Mesendoderm (in vitro differentiated cells): ENCODE results near the gene SCFD1.

Experiments
- DNase-seq: peaks from one replicate; pipeline ENCODE4 v3.0.0; 2013
- H2AK5ac ChIP-seq: 2 replicates; pipeline ENCODE4 v1.6.1; 2013; ENCODE audit warnings: low read length, inconsistent platforms
- H2BK120ac ChIP-seq: 2 replicates; pipeline ENCODE4 v1.6.1; 2013; ENCODE audit warnings: low read depth, mild to moderate bottlenecking, low read length, moderate library complexity, mixed read lengths
- H2BK15ac ChIP-seq: replicated peaks from 2 replicates; pipeline ENCODE4 v1.6.1; 2013; ENCODE audit warnings: low read depth, mild to moderate bottlenecking, moderate library complexity
- H2BK5ac ChIP-seq: 2 replicates; pipeline ENCODE4 v1.6.1; 2013; ENCODE audit warnings: low read length, inconsistent platforms
- H3K18ac ChIP-seq: 2 replicates; pipeline ENCODE4 v1.6.1; 2013; ENCODE audit warnings: mild to moderate bottlenecking, low read length, mixed read lengths
- H3K23ac ChIP-seq: one replicate; pipeline ENCODE4 v1.6.1; 2013; ENCODE audit warnings: low read length
- H3K27ac ChIP-seq: 2 replicates; pipeline ENCODE4 v1.5.1; 2013; ENCODE audit warnings: low read depth, mild to moderate bottlenecking, inconsistent platforms, low read length, moderate library complexity
- H3K27me3 ChIP-seq: 2 replicates; pipeline ENCODE4 v1.6.1; 2013; ENCODE audit warnings: low read length, control low read depth, mild to moderate bottlenecking, inconsistent platforms; ENCODE audit not compliant: insufficient read depth, poor library complexity
- H3K36me3 ChIP-seq: 2 replicates; pipeline ENCODE4 v1.6.1; 2013; ENCODE audit warnings: low read length, inconsistent platforms; ENCODE audit not compliant: control insufficient read depth, insufficient read depth
- H3K4ac ChIP-seq: one replicate; pipeline ENCODE4 v1.6.1; 2013; ENCODE audit warnings: low read depth, mild to moderate bottlenecking, low read length, moderate library complexity
- H3K4me1 ChIP-seq: 2 replicates; pipeline ENCODE4 v1.6.1; 2013; ENCODE audit warnings: low read depth, low read length, inconsistent platforms; ENCODE audit not compliant: control insufficient read depth
- H3K4me2 ChIP-seq: 2 replicates; pipeline ENCODE4 v1.6.1; 2013; ENCODE audit warnings: low read length
- H3K4me3 ChIP-seq: 2 replicates; pipeline ENCODE4 v1.5.1; 2013; ENCODE audit warnings: mild to moderate bottlenecking, low read length
- H3K56ac ChIP-seq: one replicate; pipeline ENCODE4 v1.6.1; 2013; ENCODE audit warnings: low read length
- H3K79me1 ChIP-seq: 2 replicates; pipeline ENCODE4 v1.6.1; 2013; ENCODE audit warnings: low read length, inconsistent platforms
- H3K79me2 ChIP-seq: 2 replicates; pipeline ENCODE4 v1.6.1; 2013; ENCODE audit warnings: mild to moderate bottlenecking, low read length; ENCODE audit not compliant: control insufficient read depth, insufficient read depth
- H3K9ac ChIP-seq: 2 replicates; pipeline ENCODE4 v1.6.1; 2013; ENCODE audit warnings: low read length, inconsistent platforms
- H4K5ac ChIP-seq: one replicate; pipeline ENCODE4 v1.6.1; 2013; ENCODE audit warnings: low read length
- H4K8ac ChIP-seq: one replicate; pipeline ENCODE4 v1.6.1; 2013; ENCODE audit warnings: low read depth, mild to moderate bottlenecking, control low read depth, low read length, moderate library complexity
- WGBS: extraction: QIAGEN DNeasy Blood & Tissue Kit; methylation state at CpG from one replicate; pipeline ENCODE4 v1.1.7; 2013; ENCODE audit warnings: low lambda C conversion rate, missing lambda C conversion rate; ENCODE audit not compliant: insufficient coverage; ENCODE audit errors: extremely low coverage; 5-methylcytosine and 5-hydroxymethylcytosine counted together

Gene SCFD1

DNA sequence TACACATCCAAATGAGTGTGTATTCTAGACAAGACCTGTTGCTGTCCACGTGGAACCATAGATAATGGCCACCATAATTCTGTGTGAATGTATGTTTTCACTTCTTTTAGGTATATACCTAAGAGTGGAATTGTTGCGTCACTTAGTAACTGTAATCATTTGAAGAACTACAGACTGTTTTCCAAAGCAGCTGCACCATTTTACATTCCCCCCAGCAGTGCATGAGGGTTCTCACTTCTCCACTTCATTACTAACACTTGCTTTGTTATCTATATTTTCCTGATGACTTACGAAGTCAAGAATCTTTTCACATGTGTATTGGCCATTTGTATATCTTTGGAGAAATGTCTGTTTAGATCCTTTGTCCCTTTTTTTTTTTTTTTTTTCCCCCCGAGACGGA, 106.4 kb downstream of the SCFD1 start:
- DNase-seq, result peak; percentile 5
- H3K23ac ChIP-seq, result no peak overlapping the region
- no peak overlapping the region for H2BK15ac ChIP-seq
- H4K8ac ChIP-seq, result no peak overlapping the region
- H3K18ac ChIP-seq, result no peak overlapping the region
- no peak overlapping the region for H4K5ac ChIP-seq
- H2BK120ac ChIP-seq, result no peak overlapping the region
- no peak overlapping the region for H2BK5ac ChIP-seq
- no peaks in the 10 kb centered on the region for H3K79me1 ChIP-seq
- H3K27ac ChIP-seq, result no peak overlapping the region
- no peaks in the 10 kb centered on the region for H3K4me1 ChIP-seq
- no peak overlapping the region for H2AK5ac ChIP-seq
- H3K9ac ChIP-seq, result no peak overlapping the region
- no peaks in the 10 kb centered on the region for H3K36me3 ChIP-seq
- H3K4me2 ChIP-seq, result no peak overlapping the region
- H3K56ac ChIP-seq, result no peak overlapping the region
- WGBS, result no CpG with 5 or more reads among the region's 5 CpGs
- H3K79me2 ChIP-seq, result no peaks in the 10 kb centered on the region
- no peak overlapping the region for H3K4ac ChIP-seq
- no peaks in the 10 kb centered on the region for H3K27me3 ChIP-seq
- H3K4me3 ChIP-seq, result no peak overlapping the region

DNA sequence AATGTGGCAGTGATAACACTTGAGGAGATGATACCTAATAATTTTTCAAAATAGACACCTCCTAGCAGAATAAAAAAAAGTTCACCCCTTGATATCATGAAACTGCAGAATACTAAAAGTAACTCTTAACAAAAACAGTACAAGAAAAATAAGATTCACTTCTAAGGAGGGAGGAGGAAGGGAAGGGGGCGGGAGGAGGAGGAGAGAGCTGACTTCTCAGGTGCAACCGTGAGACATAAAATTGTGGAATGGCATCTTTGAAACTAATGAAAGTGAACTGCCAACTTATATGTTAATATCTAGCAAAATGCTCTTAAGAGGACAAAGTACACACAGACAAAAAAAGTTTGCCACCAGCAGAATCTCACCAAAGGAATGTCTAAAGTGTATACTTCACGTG, 115.8 kb downstream of the SCFD1 start:
- Histone ChIP-seq H3K79me2 (no peaks in the 10 kb centered on the region), H3K4me2 (no peak overlapping the region), H3K56ac (no peak overlapping the region), H3K79me1 (no peaks in the 10 kb centered on the region), H3K23ac (no peak overlapping the region), H2BK120ac (no peak overlapping the region), H2BK15ac (no peak overlapping the region), H4K8ac (no peak overlapping the region), H2BK5ac (no peak overlapping the region), H3K18ac (no peak overlapping the region), H3K4me3 (no peak overlapping the region), H3K4me1 (no peaks in the 10 kb centered on the region), H3K27me3 (no peaks in the 10 kb centered on the region), H4K5ac (no peak overlapping the region), H2AK5ac (no peak overlapping the region), H3K27ac (no peak overlapping the region), H3K36me3 (no peaks in the 10 kb centered on the region), H3K9ac (no peak overlapping the region), H3K4ac (no peak overlapping the region)
- no peak for DNase-seq
- WGBS, result no CpG with 5 or more reads among the region's 3 CpGs

DNA sequence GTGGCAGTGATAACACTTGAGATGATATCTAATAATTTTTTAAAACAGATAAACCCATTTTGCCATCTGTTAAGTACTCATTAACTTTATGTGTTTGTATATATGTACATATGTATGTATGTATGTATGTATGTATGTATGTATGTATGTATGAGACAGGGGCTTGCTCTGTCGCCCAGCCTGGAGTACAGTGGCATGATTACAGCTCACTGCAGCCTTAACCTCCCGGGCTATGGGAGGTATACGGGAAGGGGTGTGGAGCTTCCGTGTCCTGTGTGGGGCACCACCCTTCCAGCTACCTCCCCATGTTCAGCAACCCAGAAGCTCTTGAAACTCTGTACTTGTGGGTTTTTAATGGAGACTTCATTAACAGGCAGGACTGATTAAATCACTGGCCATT, 116.9 kb downstream of the SCFD1 start:
- Histone ChIP-seq H3K4me3 (no peak overlapping the region), H3K18ac (no peak overlapping the region)
- no CpG with 5 or more reads among the region's 4 CpGs for WGBS

DNA sequence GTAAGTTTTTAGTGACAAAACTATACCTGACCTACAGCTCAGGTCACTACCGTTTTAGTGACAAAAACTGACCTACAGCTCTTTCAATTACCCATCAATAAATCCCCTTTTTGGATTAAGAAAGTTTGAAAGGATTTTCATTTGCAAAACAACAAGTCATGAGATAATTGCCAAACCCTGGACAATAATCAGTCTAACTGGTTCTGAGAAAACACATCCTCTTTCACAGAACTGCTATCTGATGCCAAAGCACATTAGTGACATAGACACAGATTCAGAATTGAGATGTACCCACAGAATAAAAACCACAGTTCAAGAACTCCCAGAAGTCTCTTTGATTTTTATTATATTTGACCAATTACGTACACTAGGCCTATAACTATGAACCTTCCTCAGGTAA, 126.2 kb downstream of the SCFD1 start:
- H3K27ac ChIP-seq, result no peak overlapping the region
- H3K9ac ChIP-seq, result no peak overlapping the region
- H3K4me2 ChIP-seq, result no peak overlapping the region
- no peak overlapping the region for H3K23ac ChIP-seq
- H3K18ac ChIP-seq, result no peak overlapping the region
- H3K4me1 ChIP-seq, result no peaks in the 10 kb centered on the region
- H3K36me3 ChIP-seq, result no peaks in the 10 kb centered on the region
- no peak overlapping the region for H2BK15ac ChIP-seq
- no peak overlapping the region for H3K4me3 ChIP-seq
- no peaks in the 10 kb centered on the region for H3K79me1 ChIP-seq
- no peaks in the 10 kb centered on the region for H3K27me3 ChIP-seq
- no peak overlapping the region for H3K56ac ChIP-seq
- no CpG with 5 or more reads among the region's 2 CpGs for WGBS
- no peak overlapping the region for H4K8ac ChIP-seq
- no peak overlapping the region for H4K5ac ChIP-seq
- H2BK5ac ChIP-seq, result no peak overlapping the region
- H3K79me2 ChIP-seq, result no peaks in the 10 kb centered on the region
- H2BK120ac ChIP-seq, result no peak overlapping the region
- no peak overlapping the region for H3K4ac ChIP-seq
- no peak overlapping the region for H2AK5ac ChIP-seq
- DNase-seq, result no peak

More for the DNA sequence above, 116.9 kb downstream of the SCFD1 start:
- H3K36me3 ChIP-seq, result no peaks in the 10 kb centered on the region
- no peak overlapping the region for H4K8ac ChIP-seq
- H3K27me3 ChIP-seq, result no peaks in the 10 kb centered on the region
- H3K4me2 ChIP-seq, result no peak overlapping the region
- H3K79me2 ChIP-seq, result no peaks in the 10 kb centered on the region
- H2AK5ac ChIP-seq, result no peak overlapping the region
- no peak overlapping the region for H2BK120ac ChIP-seq
- H3K56ac ChIP-seq, result no peak overlapping the region
- no peak overlapping the region for H2BK15ac ChIP-seq
- H3K27ac ChIP-seq, result no peak overlapping the region
- no peaks in the 10 kb centered on the region for H3K79me1 ChIP-seq
- no peak overlapping the region for H2BK5ac ChIP-seq
- no peak for DNase-seq
- no peak overlapping the region for H4K5ac ChIP-seq
- no peaks in the 10 kb centered on the region for H3K4me1 ChIP-seq
- H3K9ac ChIP-seq, result no peak overlapping the region
- H3K4ac ChIP-seq, result no peak overlapping the region
- H3K23ac ChIP-seq, result no peak overlapping the region

DNA sequence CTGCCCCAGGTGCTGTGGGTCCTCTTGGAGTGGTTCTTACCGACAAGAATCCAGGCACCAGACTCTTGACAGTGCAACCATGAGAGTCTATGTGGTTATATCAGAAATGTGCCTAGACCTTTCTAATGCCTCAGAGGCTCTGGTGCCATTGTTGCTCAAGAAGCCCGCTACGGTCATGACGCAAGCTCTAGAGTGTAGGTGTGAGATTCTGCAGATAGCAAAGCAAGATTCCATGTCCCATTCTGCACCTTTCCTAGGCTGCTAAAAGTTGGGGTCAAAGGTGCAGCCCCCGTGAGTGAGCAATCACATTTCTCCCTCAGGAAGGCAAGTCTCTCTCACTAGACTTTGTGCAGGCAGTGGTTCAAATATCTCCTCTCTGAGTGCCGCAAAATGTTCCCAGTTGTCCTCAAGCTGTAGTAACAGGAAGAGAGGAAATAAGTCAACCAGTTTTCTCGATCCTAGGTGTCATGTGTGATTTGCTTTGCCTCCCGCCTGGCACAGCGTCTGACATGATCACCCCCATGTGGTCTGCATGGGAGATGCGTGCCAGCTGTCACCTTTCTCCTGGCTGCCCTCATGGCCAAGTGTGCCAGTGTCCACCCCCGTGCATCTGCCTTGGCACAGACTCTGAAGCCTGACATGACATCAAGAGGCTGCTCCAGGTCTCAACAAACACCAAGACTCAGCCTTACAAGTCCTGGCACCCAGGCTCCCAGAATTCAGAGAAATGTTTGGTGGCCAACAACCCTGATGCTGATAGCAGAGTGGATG, 129.7 kb downstream of the SCFD1 start:
- Histone ChIP-seq H2BK120ac (no peak overlapping the region), H3K36me3 (no peaks in the 10 kb centered on the region)
- WGBS, result no CpG with 5 or more reads among the region's 11 CpGs

DNA sequence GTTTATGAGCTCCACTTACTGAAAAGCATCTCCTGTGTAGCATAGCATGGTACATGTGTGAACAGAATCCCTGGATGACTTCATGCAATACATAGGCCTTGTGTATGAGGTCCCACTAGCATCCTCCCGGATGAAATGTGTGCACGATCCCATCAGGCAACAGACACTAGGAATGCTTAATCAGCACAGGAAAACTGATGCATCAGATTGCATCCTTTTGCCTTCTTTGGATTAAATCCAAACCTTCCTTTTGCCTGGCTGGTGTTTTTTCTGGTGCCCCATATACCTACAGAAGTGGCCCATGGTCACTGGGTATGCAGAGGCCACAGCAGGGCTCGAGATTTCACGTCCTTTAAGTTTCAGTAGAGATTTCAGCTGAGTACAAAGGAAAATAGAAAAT, 131.3 kb downstream of the SCFD1 start:
- Histone ChIP-seq H4K5ac (no peak overlapping the region), H3K4me3 (no peak overlapping the region), H3K36me3 (no peaks in the 10 kb centered on the region), H2BK15ac (no peak overlapping the region), H3K4me1 (no peaks in the 10 kb centered on the region), H3K23ac (no peak overlapping the region), H3K18ac (no peak overlapping the region), H3K56ac (no peak overlapping the region), H3K4ac (no peak overlapping the region), H3K9ac (no peak overlapping the region), H3K27ac (no peak overlapping the region), H3K4me2 (no peak overlapping the region), H2BK120ac (no peak overlapping the region), H3K79me2 (no peaks in the 10 kb centered on the region), H2AK5ac (no peak overlapping the region), H2BK5ac (no peak overlapping the region), H3K79me1 (no peaks in the 10 kb centered on the region), H4K8ac (no peak overlapping the region), H3K27me3 (no peaks in the 10 kb centered on the region)
- no CpG with 5 or more reads among the region's 4 CpGs for WGBS
- no peak for DNase-seq

More for the DNA sequence above, 129.7 kb downstream of the SCFD1 start:
- no peak overlapping the region for H4K5ac ChIP-seq
- H2BK15ac ChIP-seq, result no peak overlapping the region
- H4K8ac ChIP-seq, result no peak overlapping the region
- H3K23ac ChIP-seq, result no peak overlapping the region
- no peak overlapping the region for H3K27ac ChIP-seq
- H3K4me1 ChIP-seq, result no peaks in the 10 kb centered on the region
- H2AK5ac ChIP-seq, result no peak overlapping the region
- no peak overlapping the region for H3K4me3 ChIP-seq
- H3K4me2 ChIP-seq, result no peak overlapping the region
- no peak overlapping the region for H3K18ac ChIP-seq
- no peaks in the 10 kb centered on the region for H3K79me1 ChIP-seq
- H3K9ac ChIP-seq, result no peak overlapping the region
- peak; percentile 58 for DNase-seq
- no peak overlapping the region for H3K56ac ChIP-seq
- H3K4ac ChIP-seq, result no peak overlapping the region
- H2BK5ac ChIP-seq, result no peak overlapping the region
- no peaks in the 10 kb centered on the region for H3K27me3 ChIP-seq
- H3K79me2 ChIP-seq, result no peaks in the 10 kb centered on the region
